ENCODE measurements around the gene TMCC1.

GRCh38 chr3:129604767-129605166 lies 288.7 kb downstream of the TMCC1 start:
- no peak for TF ChIP-seq MAX (IDR thresholded peaks at IDR 0.05)
- TF ChIP-seq RXRA (IDR thresholded peaks at IDR 0.05), result no peak
- no peak for TF ChIP-seq CTCF (IDR thresholded peaks at IDR 0.05; ENCODE audit: low read depth, low read length, missing input control)
- TF ChIP-seq HNF4G (IDR thresholded peaks at IDR 0.05), result no peak

All from liver (tissue), 3 donors.